HepG2 (cell line): ENCODE data around the gene AMIGO3. TPM values are rescaled to one million over a fixed set of nuclear protein-coding genes. Genes with fewer than 3 reads are reported as not detected.

Experiments
- ATAC-seq: fragments of 200-7000 bp; cut with Tn5 transposase; 3 replicates; pipeline ENCODE4 v1.9.1; 2020; ENCODE audit warnings: mild to moderate bottlenecking, moderate library complexity
- BruUV-seq: library from RNA; stranded (reverse); fragments of 400-500 nt; replicated peaks from 2 replicates; lab custom pipeline; 2021; lab: Mats Ljungman, UMichigan
- CTCF ChIA-PET: fragments of 300-600 bp; formaldehyde crosslinking; extraction: SDS; loops from one replicate; lab custom pipeline; 2021; ENCODE audit warnings: low total read pairs, inconsistent platforms, low intra/inter-chr PET ratio; lab: Yijun Ruan, JAX
- POLR2A ChIA-PET: fragments of 350-600 bp; sonication (Branson Sonifier 250); formaldehyde crosslinking; loops from one replicate; lab custom pipeline; 2020; ENCODE audit warnings: antibody characterized with exemption, inconsistent platforms; lab: Yijun Ruan, JAX
- DNase-seq: peaks from one replicate; pipeline ENCODE4 v3.0.0-alpha.2; 2015; ENCODE audit warnings: low spot score
- FAIRE-seq: peaks from 3 replicates; lab custom pipeline; 2011; peaks lifted over from hg19 to GRCh38; lab: Jason Lieb, UNC
- H2AFZ ChIP-seq: one replicate; pipeline ENCODE4 v1.6.1; 2011; ENCODE audit warnings: low read length, inconsistent platforms
- H3K27ac ChIP-seq: fragments of 300-600 bp; 3 replicates; pipeline ENCODE4 v1.8.0; 2011; ENCODE audit warnings: mixed run types, mild to moderate bottlenecking, mixed read lengths, low read length, inconsistent platforms; ENCODE audit not compliant: insufficient read depth; ENCODE audit errors: extremely low read length
- H3K27me3 ChIP-seq, 2 experiments: fragments of 200-600 bp in 1 of 2; 2 replicates in 1 of 2; 3 replicates in 1 of 2; pipeline versions ENCODE4 v1.6.0 to v1.8.0; 2011; ENCODE audit warnings: low read length in 2 of 2, mild to moderate bottlenecking in 2 of 2, moderate library complexity in 2 of 2, inconsistent platforms in 1 of 2; ENCODE audit not compliant: insufficient read depth in 2 of 2, control insufficient read depth in 1 of 2
- H3K36me3 ChIP-seq, 2 experiments: fragments of 200-600 bp in 1 of 2; replicated peaks in 1 of 2; 2 replicates in 1 of 2; 3 replicates in 1 of 2; pipeline versions ENCODE4 v1.5.1 to v1.8.0; 2011; ENCODE audit warnings: low read length in 2 of 2, inconsistent platforms in 1 of 2; ENCODE audit not compliant: insufficient read depth in 2 of 2, control insufficient read depth in 1 of 2
- H3K4me1 ChIP-seq: 2 replicates; pipeline ENCODE4 v1.5.1; 2012; ENCODE audit warnings: low read length, inconsistent platforms; ENCODE audit not compliant: insufficient read depth
- H3K4me2 ChIP-seq: 2 replicates; pipeline ENCODE4 v1.6.0; 2011; ENCODE audit warnings: low read depth, low read length, inconsistent platforms
- H3K4me3 ChIP-seq, 3 experiments: fragments of 200-600 bp in 1 of 3; sonication (generic), shearing (Covaris generic) in 1 of 3; replicated peaks in 1 of 3; 2 replicates each; pipeline ENCODE4 v1.5.1; 2011 to 2016; ENCODE audit warnings: low read length in 3 of 3, inconsistent platforms in 2 of 3, low read depth in 2 of 3, mild to moderate bottlenecking in 2 of 3, control low read depth in 1 of 3, mixed read lengths in 1 of 3; ENCODE audit not compliant: insufficient read depth in 1 of 3
- H3K79me2 ChIP-seq: one replicate; pipeline ENCODE4 v1.6.1; 2011; ENCODE audit warnings: low read length, inconsistent platforms; ENCODE audit not compliant: insufficient read depth
- H3K9ac ChIP-seq: 2 replicates; pipeline ENCODE4 v1.6.0; 2011; ENCODE audit warnings: mild to moderate bottlenecking, low read depth, low read length, inconsistent platforms; ENCODE audit not compliant: insufficient read depth
- H3K9me3 ChIP-seq: 2 replicates; pipeline ENCODE4 v1.5.1; 2012; ENCODE audit warnings: mild to moderate bottlenecking, low read length
- H4K20me1 ChIP-seq: 2 replicates; pipeline ENCODE4 v1.6.0; 2011; ENCODE audit warnings: inconsistent platforms, mild to moderate bottlenecking, low read length, moderate library complexity; ENCODE audit not compliant: insufficient read depth
- AGO2 ChIP-seq: fragments of 200-400 bp; formaldehyde crosslinking; optimal IDR thresholded peaks from 2 replicates; pipeline ENCODE3; 2017; ENCODE audit warnings: mild to moderate bottlenecking, low read depth, low read length, moderate library complexity
- KIAA2018 ChIP-seq: sonication (generic); formaldehyde crosslinking; IDR thresholded peaks from 2 replicates; pipeline ENCODE4 v1.5.0; 2020; ENCODE audit warnings: mild to moderate bottlenecking, missing genetic modification reagents, borderline replicate concordance
- NFYB ChIP-seq: sonication (generic); formaldehyde crosslinking; IDR thresholded peaks from 2 replicates; pipeline ENCODE4 v1.4.0; 2020; ENCODE audit warnings: missing genetic modification reagents
- RFX3 ChIP-seq: IDR thresholded peaks from 2 replicates; pipeline ENCODE4 v1.6.1; 2016; ENCODE audit warnings: missing biosample characterization, missing genetic modification reagents
- YY1 ChIP-seq: IDR thresholded peaks from 2 replicates; pipeline ENCODE4 v1.6.1; 2011; ENCODE audit warnings: low read length, low read depth, moderate library complexity, mild to moderate bottlenecking; ENCODE audit not compliant: insufficient read depth, insufficient replicate concordance
- WGBS: methylation state at CpG from one replicate; pipeline ENCODE4 v1.1.6; 2017; ENCODE audit warnings: low lambda C conversion rate; 5-methylcytosine and 5-hydroxymethylcytosine counted together
- in situ Hi-C: cut with HindIII; loops from 2 replicates; pipeline ENCODE4 v1.10.0; 2017; ENCODE audit warnings: low pct_unique_long_range_greater_than_20kb; ENCODE audit not compliant: extremely low pct_ligation_motif_present
- intact Hi-C: fragments of 100-400 bp; cut with micrococcal nuclease; formaldehyde crosslinking; loops from one replicate; pipeline ENCODE4 v1.10.0; 2022; ENCODE audit not compliant: unreplicated experiment
- polyA plus RNA-seq, 8 experiments: library from polyadenylated mRNA; depleted of rRNA in 3 of 8; stranded (reverse) in 7 of 8; unstranded in 1 of 8; fragments of >200 nt; fragmentation: Illumina TruSeq in 4 of 8; extraction: Trizol in 4 of 8; gene quantifications; 2 replicates each; pipeline versions ENCODE4 v1.2.1 to v1.2.3, GENCODE V29; 2011 to 2016; ENCODE audit warnings: low read depth in 4 of 8, missing spikeins in 1 of 8, mixed read lengths in 1 of 8; ENCODE audit not compliant: insufficient read depth in 1 of 8
- total RNA-seq, 5 experiments: library from RNA; depleted of rRNA; stranded (reverse); fragments of >200 nt; fragmentation: Illumina TruSeq; extraction: Trizol; gene quantifications; 2 replicates each; pipeline ENCODE4 v1.2.3, GENCODE V29; 2016; ENCODE audit warnings: low read depth in 1 of 5

AMIGO3 gene
- total and polyA plus RNA-seq, 2 of the 13 experiments (the other 11 are each of a cell fraction or from before 2014, with no cell fraction given) = 0.35 TPM; not detected in 1

GRCh38 chr3:49713336-49714105 lies 6.0 kb downstream of the AMIGO3 start:
- Histone ChIP-seq H3K79me2 (no peaks in the 10 kb centered on the region), H3K36me3 (peaks cover 0 to 10% of the 10 kb centered on the region in 2 experiments; a peak in 4 of 5 replicates), H3K9ac (no peak overlapping the region), H3K4me1 (peaks cover 23% of the 10 kb centered on the region), H3K27me3 (no peaks in the 10 kb centered on the region), H3K27ac (peak overlapping the region; percentile 40), H3K4me2 (0 out of 2 replicates have a peak overlapping the region, but pooled peaks have one; percentile 6), H4K20me1 (no peaks in the 10 kb centered on the region), H3K4me3 (no peak overlapping the region), H2AFZ (no peak overlapping the region), H3K9me3 (no peaks in the 10 kb centered on the region)
- FAIRE-seq = no peak
- ATAC-seq = no peak
- POLR2A ChIA-PET = no interaction called here
- BruUV-seq = no TSS peak
- no peak for DNase-seq
- in situ Hi-C loops = no loop called here
- 99% methylated on average over 15 of the region's 25 CpGs for WGBS
- CTCF ChIA-PET = no interaction called here
- intact Hi-C loops = no loop called here
- TF ChIP-seq RFX3 (CRISPR knock-in tag) (no peak), KIAA2018 (CRISPR knock-in tag) (no peak), NFYB (CRISPR knock-in tag) (no peak), YY1 (no peak), AGO2 (peak; percentile 78)
